HUES48 (cell line): Measurements from ENCODE around the gene TBXAS1.

Experiments used
- H3K27ac ChIP-seq: one replicate; pipeline ENCODE4 v1.7.0; 2013; ENCODE audit warnings: low read depth, low read length, inconsistent platforms
- H3K27me3 ChIP-seq: 2 replicates; pipeline ENCODE4 v1.6.1; 2013; ENCODE audit warnings: mild to moderate bottlenecking, low read length; ENCODE audit not compliant: control insufficient read depth, insufficient read depth
- H3K36me3 ChIP-seq: 2 replicates; pipeline ENCODE4 v1.6.1; 2013; ENCODE audit warnings: low read length; ENCODE audit not compliant: control insufficient read depth, insufficient read depth
- H3K4me1 ChIP-seq: 2 replicates; pipeline ENCODE4 v1.6.1; 2013; ENCODE audit warnings: mild to moderate bottlenecking, low read length; ENCODE audit not compliant: control insufficient read depth, insufficient read depth
- H3K4me3 ChIP-seq: 2 replicates; pipeline ENCODE4 v1.5.1; 2013; ENCODE audit warnings: mild to moderate bottlenecking, low read depth, low read length
- H3K9ac ChIP-seq: 2 replicates; pipeline ENCODE4 v1.6.1; 2013; ENCODE audit warnings: mild to moderate bottlenecking, low read depth, low read length, moderate library complexity
- H3K9me3 ChIP-seq: 2 replicates; pipeline ENCODE4 v1.6.1; 2013; ENCODE audit warnings: low read length; ENCODE audit not compliant: control insufficient read depth, insufficient read depth

Gene TBXAS1

GRCh38 chr7:139968931-139969330 lies 139.9 kb downstream of the TBXAS1 start:
- peaks cover 37% of the 10 kb centered on the region for H3K4me1 ChIP-seq
- H3K9ac ChIP-seq, result no peak overlapping the region
- no peaks in the 10 kb centered on the region for H3K27me3 ChIP-seq
- H3K9me3 ChIP-seq, result no peaks in the 10 kb centered on the region
- no peak overlapping the region for H3K4me3 ChIP-seq
- no peaks in the 10 kb centered on the region for H3K36me3 ChIP-seq
- H3K27ac ChIP-seq, result no peak overlapping the region

GRCh38 chr7:139972029-139972428 lies 143.0 kb downstream of the TBXAS1 start:
- H3K9me3 ChIP-seq, result no peaks in the 10 kb centered on the region
- H3K4me3 ChIP-seq, result no peak overlapping the region
- H3K27me3 ChIP-seq, result no peaks in the 10 kb centered on the region
- H3K27ac ChIP-seq, result peak overlapping the region; percentile 71
- H3K4me1 ChIP-seq, result peaks cover 50% of the 10 kb centered on the region
- no peak overlapping the region for H3K9ac ChIP-seq
- no peaks in the 10 kb centered on the region for H3K36me3 ChIP-seq

GRCh38 chr7:139973101-139974050 lies 144.3 kb downstream of the TBXAS1 start:
- no peaks in the 10 kb centered on the region for H3K27me3 ChIP-seq
- no peaks in the 10 kb centered on the region for H3K36me3 ChIP-seq
- H3K27ac ChIP-seq, result peak overlapping the region; percentile 16
- H3K9ac ChIP-seq, result no peak overlapping the region
- no peaks in the 10 kb centered on the region for H3K9me3 ChIP-seq
- H3K4me1 ChIP-seq, result peaks cover 50% of the 10 kb centered on the region
- no peak overlapping the region for H3K4me3 ChIP-seq

GRCh38 chr7:139974179-139974811 lies 145.2 kb downstream of the TBXAS1 start:
- Histone ChIP-seq H3K4me1 (peaks cover 50% of the 10 kb centered on the region), H3K27me3 (no peaks in the 10 kb centered on the region), H3K36me3 (no peaks in the 10 kb centered on the region), H3K9ac (no peak overlapping the region), H3K9me3 (no peaks in the 10 kb centered on the region), H3K27ac (peak overlapping the region; percentile 16), H3K4me3 (no peak overlapping the region)

- Histone ChIP-seq H3K36me3 (no peaks in the 10 kb centered on the region), H3K27me3 (no peaks in the 10 kb centered on the region), H3K27ac (no peak overlapping the region), H3K4me3 (no peak overlapping the region), H3K4me1 (peaks cover 46% of the 10 kb centered on the region), H3K9ac (no peak overlapping the region), H3K9me3 (no peaks in the 10 kb centered on the region)
Observed at GRCh38 chr7:139976055-139976837, 147.2 kb downstream of the TBXAS1 start.

GRCh38 chr7:139976838-139977656 lies 148.0 kb downstream of the TBXAS1 start:
- H3K9ac ChIP-seq, result no peak overlapping the region

GRCh38 chr7:139981511-139981895 lies 152.4 kb downstream of the TBXAS1 start:
- Histone ChIP-seq H3K27me3 (no peaks in the 10 kb centered on the region), H3K4me1 (peaks cover 10% of the 10 kb centered on the region; the same call in 1 of the 2 replicates), H3K27ac (no peak overlapping the region), H3K9me3 (no peaks in the 10 kb centered on the region), H3K36me3 (no peaks in the 10 kb centered on the region), H3K9ac (no peak overlapping the region), H3K4me3 (no peak overlapping the region)

More at GRCh38 chr7:139976838-139977656, 148.0 kb downstream of the TBXAS1 start:
- H3K4me3 ChIP-seq, result no peak overlapping the region
- H3K27me3 ChIP-seq, result no peaks in the 10 kb centered on the region
- H3K36me3 ChIP-seq, result no peaks in the 10 kb centered on the region
- no peak overlapping the region for H3K27ac ChIP-seq
- peaks cover 40% of the 10 kb centered on the region for H3K4me1 ChIP-seq
- H3K9me3 ChIP-seq, result no peaks in the 10 kb centered on the region

- Histone ChIP-seq H3K36me3 (no peaks in the 10 kb centered on the region), H3K27me3 (no peaks in the 10 kb centered on the region), H3K4me1 (peaks cover 8% of the 10 kb centered on the region; the same call in 1 of the 2 replicates)
Observed at GRCh38 chr7:139982927-139983920, 154.2 kb downstream of the TBXAS1 start.

GRCh38 chr7:139984642-139985539 lies 155.8 kb downstream of the TBXAS1 start:
- Histone ChIP-seq H3K27ac (no peak overlapping the region), H3K4me3 (no peak overlapping the region), H3K9me3 (no peaks in the 10 kb centered on the region)

More at GRCh38 chr7:139982927-139983920, 154.2 kb downstream of the TBXAS1 start:
- Histone ChIP-seq H3K9ac (no peak overlapping the region), H3K4me3 (no peak overlapping the region), H3K27ac (no peak overlapping the region), H3K9me3 (no peaks in the 10 kb centered on the region)

More at GRCh38 chr7:139984642-139985539, 155.8 kb downstream of the TBXAS1 start:
- H3K9ac ChIP-seq, result no peak overlapping the region
- no peaks in the 10 kb centered on the region for H3K36me3 ChIP-seq
- peaks cover 8% of the 10 kb centered on the region; the same call in 1 of the 2 replicates for H3K4me1 ChIP-seq
- H3K27me3 ChIP-seq, result no peaks in the 10 kb centered on the region
